ENCODE data around the gene SPATA31E1.
"Not testable (repeated sequence)": the region's sequence is repeated elsewhere in the genome, so short reads cannot be mapped to it uniquely, and the experiment has no call there.

Gene SPATA31E1

GRCh38 chr9:87898151-87898550, 15.5 kb downstream of the SPATA31E1 start:
- TF ChIP-seq POU2F2 (IDR thresholded peaks at IDR 0.05; ENCODE audit: low read depth, low read length) (no peak), PAX5 (IDR thresholded peaks at IDR 0.05; ENCODE audit: insufficient read depth, low read length, severe bottlenecking) (no peak), POLR2AphosphoS5 (IDR thresholded peaks at IDR 0.05; ENCODE audit: low read depth, low read length) (no peak), POLR2A (IDR thresholded peaks at IDR 0.05; ENCODE audit: low read depth, low read length) (no peak), TAF1 (IDR thresholded peaks at IDR 0.05; ENCODE audit: low read depth, low read length) (no peak), SPI1 (IDR thresholded peaks at IDR 0.05; ENCODE audit: low read depth, low read length) (no peak)
- DNase-seq (ENCODE audit: insufficient read length, low spot score) (no peak), FAIRE-seq (no peak)

- not testable (repeated sequence) for DNase-seq (ENCODE audit: insufficient read length, low spot score); FAIRE-seq
Observed at GRCh38 chr9:87902371-87902770, 19.7 kb downstream of the SPATA31E1 start.

GRCh38 chr9:87909310-87910041, 26.8 kb downstream of the SPATA31E1 start:
- DNase-seq (ENCODE audit: insufficient read length, low spot score): no peak
- FAIRE-seq: no peak
- TF ChIP-seq POU2F2 (IDR thresholded peaks at IDR 0.05; ENCODE audit: low read depth, low read length) (no peak), POLR2AphosphoS5 (IDR thresholded peaks at IDR 0.05; ENCODE audit: low read depth, low read length) (no peak)

GRCh38 chr9:87910821-87911220, 28.1 kb downstream of the SPATA31E1 start:
- FAIRE-seq: no peak
- no peak for DNase-seq (ENCODE audit: insufficient read length, low spot score)

GRCh38 chr9:87917662-87918061, 35.0 kb downstream of the SPATA31E1 start, which contains the start of gene SPATA31C1:
Gene SPATA31C1 (plus strand): TSS chr9:87917962.
- not testable (repeated sequence) for FAIRE-seq; DNase-seq (ENCODE audit: insufficient read length, low spot score)

More at GRCh38 chr9:87910821-87911220, 28.1 kb downstream of the SPATA31E1 start:
- TF ChIP-seq POU2F2 (IDR thresholded peaks at IDR 0.05; ENCODE audit: low read depth, low read length) (no peak), TAF1 (IDR thresholded peaks at IDR 0.05; ENCODE audit: low read depth, low read length) (no peak), SPI1 (IDR thresholded peaks at IDR 0.05; ENCODE audit: low read depth, low read length) (no peak), PAX5 (IDR thresholded peaks at IDR 0.05; ENCODE audit: insufficient read depth, low read length, severe bottlenecking) (no peak), POLR2AphosphoS5 (IDR thresholded peaks at IDR 0.05; ENCODE audit: low read depth, low read length) (no peak), POLR2A (IDR thresholded peaks at IDR 0.05; ENCODE audit: low read depth, low read length) (no peak)

GRCh38 chr9:87919013-87919412, 36.3 kb downstream of the SPATA31E1 start:
- FAIRE-seq; DNase-seq (ENCODE audit: insufficient read length, low spot score): not testable (repeated sequence)

GRCh38 chr9:87921561-87921960, 38.9 kb downstream of the SPATA31E1 start:
- not testable (repeated sequence) for FAIRE-seq; DNase-seq (ENCODE audit: insufficient read length, low spot score)

- DNase-seq (ENCODE audit: insufficient read length, low spot score); FAIRE-seq: not testable (repeated sequence)
Observed at GRCh38 chr9:87923012-87923411, 40.3 kb downstream of the SPATA31E1 start.

GRCh38 chr9:87924851-87925250, 42.2 kb downstream of the SPATA31E1 start:
- FAIRE-seq; DNase-seq (ENCODE audit: insufficient read length, low spot score): not testable (repeated sequence)

GRCh38 chr9:87929152-87929551, 46.5 kb downstream of the SPATA31E1 start:
- DNase-seq (ENCODE audit: insufficient read length, low spot score); FAIRE-seq: not testable (repeated sequence)

GRCh38 chr9:87934444-87934843, 51.8 kb downstream of the SPATA31E1 start:
- not testable (repeated sequence) for DNase-seq (ENCODE audit: insufficient read length, low spot score); FAIRE-seq

- FAIRE-seq; DNase-seq (ENCODE audit: insufficient read length, low spot score): not testable (repeated sequence)
Observed at GRCh38 chr9:87937352-87937751, 54.7 kb downstream of the SPATA31E1 start.

GRCh38 chr9:87937918-87938317, 55.2 kb downstream of the SPATA31E1 start:
- FAIRE-seq; DNase-seq (ENCODE audit: insufficient read length, low spot score): not testable (repeated sequence)

GRCh38 chr9:87938336-87938735, 55.7 kb downstream of the SPATA31E1 start:
- not testable (repeated sequence) for DNase-seq (ENCODE audit: insufficient read length, low spot score); FAIRE-seq

Data from GM12891 (cell line).